Smooth muscle cell of the umbilical artery (primary cell): ENCODE measurements around the gene COL25A1. TPM values are rescaled to one million over a fixed set of nuclear protein-coding genes. Genes with fewer than 3 reads are reported as not detected.

Source experiments
- total RNA-seq: library from RNA; depleted of rRNA; stranded (reverse); fragments of >200 nt; gene quantifications from 2 replicates; pipeline ENCODE4 v1.2.3, GENCODE V29; 2014

Gene COL25A1
- 2.7 and 5.0 TPM in 2 replicates for total RNA-seq

GRCh38 chr4:109302361-109303139, at the start of gene COL25A1:
Gene COL25A1, minus strand, starts transcription at chr4:109302658.

GRCh38 chr4:108762559-108763225, 539.8 kb downstream of the COL25A1 start, which contains the start of gene ETNPPL:
Gene ETNPPL, minus strand, starts transcription at chr4:108763053. Its CDS starts 155 bp downstream, at chr4:108762898.

Other genes starting within 250 kb of the COL25A1 start
- gene SEC24B, start 131.2 kb upstream of the COL25A1 start, total RNA-seq: 15.1 and 23.9 TPM in 2 replicates